Smooth muscle cell (in vitro differentiated cells): Measurements from ENCODE around the gene TRPM3. TPM values are rescaled to one million over a fixed set of nuclear protein-coding genes. Genes with fewer than 3 reads are reported as not detected.

Experiments used
- DNase-seq: peaks from one replicate; lab custom pipeline; 2025; ENCODE audit not compliant: unreplicated experiment; lab: John Stamatoyannopoulos, UW
- H2AFZ ChIP-seq: fragments of 200-600 bp; sonication (generic); 2 replicates; pipeline ENCODE4 v1.6.0; 2016; ENCODE audit warnings: antibody characterized with exemption, low read depth, mild to moderate bottlenecking
- H3F3A ChIP-seq: fragments of 200-600 bp; sonication (generic); 2 replicates; pipeline ENCODE4 v1.6.0; 2017; ENCODE audit warnings: antibody characterized with exemption, low read depth
- H3K27ac ChIP-seq: fragments of 200-600 bp; sonication (generic); 2 replicates; pipeline ENCODE4 v1.5.1; 2016; ENCODE audit warnings: low read depth, mild to moderate bottlenecking
- H3K27me3 ChIP-seq: fragments of 200-600 bp; sonication (generic); 2 replicates; pipeline ENCODE4 v1.6.1; 2016; ENCODE audit warnings: low read depth, mild to moderate bottlenecking
- H3K36me3 ChIP-seq: fragments of 200-600 bp; sonication (generic); 2 replicates; pipeline ENCODE4 v1.5.1; 2016; ENCODE audit warnings: low read depth
- H3K4me1 ChIP-seq: fragments of 200-600 bp; sonication (generic); 2 replicates; pipeline ENCODE4 v1.5.1; 2016; ENCODE audit warnings: low read depth
- H3K4me2 ChIP-seq: fragments of 200-600 bp; sonication (generic); 2 replicates; pipeline ENCODE4 v1.6.0; 2016; ENCODE audit warnings: mild to moderate bottlenecking
- H3K4me3 ChIP-seq: fragments of 200-600 bp; sonication (generic); 2 replicates; pipeline ENCODE4 v1.5.1; 2016; ENCODE audit warnings: mild to moderate bottlenecking
- H3K79me2 ChIP-seq: fragments of 200-600 bp; sonication (generic); 2 replicates; pipeline ENCODE4 v1.6.0; 2016; ENCODE audit warnings: low read depth, mild to moderate bottlenecking
- H3K9ac ChIP-seq: fragments of 200-600 bp; sonication (generic); 2 replicates; pipeline ENCODE4 v1.6.0; 2016; ENCODE audit warnings: low read depth
- H3K9me3 ChIP-seq: fragments of 200-600 bp; sonication (generic); replicated peaks from 2 replicates; pipeline ENCODE4 v1.5.1; 2016; ENCODE audit warnings: low read depth
- H4K20me1 ChIP-seq: fragments of 200-600 bp; sonication (generic); 2 replicates; pipeline ENCODE4 v1.6.0; 2016; ENCODE audit warnings: low read depth
- CTCF ChIP-seq: fragments of 200-600 bp; sonication (generic); IDR thresholded peaks from 2 replicates; pipeline ENCODE4 v1.5.1; 2017; ENCODE audit warnings: borderline replicate concordance, mild to moderate bottlenecking, antibody characterized with exemption; ENCODE audit not compliant: insufficient read depth, poor library complexity, severe bottlenecking
- WGBS: methylation state at CpG from one replicate; pipeline ENCODE4 v1.1.7; 2016; ENCODE audit warnings: low lambda C conversion rate; 5-methylcytosine and 5-hydroxymethylcytosine counted together
- polyA plus RNA-seq: library from polyadenylated mRNA; unstranded; fragments of >200 nt; fragmentation: Nextera tagmentation; extraction: Ambion mirVana; gene quantifications from 2 replicates; pipeline ENCODE4 v1.2.1, GENCODE V29; 2016
- total RNA-seq: library from RNA; depleted of rRNA; stranded (reverse); fragments of >200 nt; gene quantifications from 2 replicates; pipeline ENCODE4 v1.2.3, GENCODE V29; 2014

The TRPM3 gene
- total and polyA plus RNA-seq, 2 experiments from 2014 or later = not detected

GRCh38 chr9:70569791-70570190 lies 551.6 kb downstream of the TRPM3 start:
- Histone ChIP-seq H3K36me3 (no peaks in the 10 kb centered on the region), H3F3A (no peaks in the 10 kb centered on the region), H3K4me1 (peaks cover 3% of the 10 kb centered on the region), H3K27me3 (no peaks in the 10 kb centered on the region), H3K4me2 (no peak overlapping the region), H3K9me3 (no peaks in the 10 kb centered on the region), H3K9ac (no peak overlapping the region), H3K27ac (no peak overlapping the region), H3K79me2 (no peaks in the 10 kb centered on the region), H3K4me3 (no peak overlapping the region), H4K20me1 (no peaks in the 10 kb centered on the region), H2AFZ (no peak overlapping the region)
- no peak for DNase-seq
- TF ChIP-seq CTCF = no peak
- 95% methylated on average over 3 of the region's 3 CpGs for WGBS

GRCh38 chr9:70569070-70569772 lies 552.2 kb downstream of the TRPM3 start:
- Histone ChIP-seq H3K4me2 (no peak overlapping the region), H2AFZ (no peak overlapping the region), H3K4me1 (peaks cover 8% of the 10 kb centered on the region), H3K27me3 (no peaks in the 10 kb centered on the region), H3F3A (peaks cover 3% of the 10 kb centered on the region), H3K4me3 (no peak overlapping the region), H3K9ac (no peak overlapping the region), H3K9me3 (no peaks in the 10 kb centered on the region), H3K27ac (no peak overlapping the region), H4K20me1 (no peaks in the 10 kb centered on the region), H3K79me2 (no peaks in the 10 kb centered on the region), H3K36me3 (no peaks in the 10 kb centered on the region)
- 83% methylated on average over 4 of the region's 4 CpGs for WGBS
- no peak for TF ChIP-seq CTCF
- no peak for DNase-seq

- no peaks in the 10 kb centered on the region for H3K27me3 ChIP-seq
- H3K9ac ChIP-seq = no peak overlapping the region
- peak overlapping the region; percentile 19 for H3K27ac ChIP-seq
- H3K4me2 ChIP-seq = no peak overlapping the region
- TF ChIP-seq CTCF = no peak
- no peak overlapping the region for H2AFZ ChIP-seq
- no peaks in the 10 kb centered on the region for H3K79me2 ChIP-seq
- DNase-seq = no peak
- 82% methylated on average over 7 of the region's 7 CpGs for WGBS
- no peak overlapping the region for H3K4me3 ChIP-seq
- H3K36me3 ChIP-seq = no peaks in the 10 kb centered on the region
- H3F3A ChIP-seq = peaks cover 16% of the 10 kb centered on the region
- H3K4me1 ChIP-seq = peaks cover 20% of the 10 kb centered on the region
- H3K9me3 ChIP-seq = no peaks in the 10 kb centered on the region
- H4K20me1 ChIP-seq = no peaks in the 10 kb centered on the region
Measured at GRCh38 chr9:70567511-70567910, 553.9 kb downstream of the TRPM3 start.

- Histone ChIP-seq H3K9ac (no peak overlapping the region), H3K36me3 (no peaks in the 10 kb centered on the region), H4K20me1 (no peaks in the 10 kb centered on the region), H3K27ac (no peak overlapping the region), H3K79me2 (no peaks in the 10 kb centered on the region), H3K4me2 (no peak overlapping the region), H3K9me3 (no peaks in the 10 kb centered on the region), H3K27me3 (no peaks in the 10 kb centered on the region), H3K4me3 (no peak overlapping the region), H3F3A (peaks cover 16% of the 10 kb centered on the region), H2AFZ (no peak overlapping the region), H3K4me1 (peaks cover 20% of the 10 kb centered on the region)
- no peak for DNase-seq
- WGBS = 81% methylated on average over 4 of the region's 4 CpGs
- TF ChIP-seq CTCF = no peak
Measured at GRCh38 chr9:70566751-70567150, 554.7 kb downstream of the TRPM3 start.
